ENCODE results near the gene LARGE1. TPM values are rescaled to one million over a fixed set of nuclear protein-coding genes. Genes with fewer than 3 reads are reported as not detected.

The LARGE1 gene
- total and polyA plus RNA-seq, 9 of the 15 experiments (the other 6 are each of a cell fraction or from before 2014, with no cell fraction given): 0.01 to 0.66 (median 0.14) TPM; not detected in 2

GRCh38 chr22:33666961-33667619 lies 253.2 kb downstream of the LARGE1 start:
- no peak for DNase-seq (ENCODE audit: extremely low read depth in 1 of 4, low spot score in 3 of 4)
- Histone ChIP-seq H3K4me1 (replicated peaks in 1 of 2; ENCODE audit: control insufficient read depth in 2 of 2, insufficient read depth in 2 of 2, low read length in 2 of 2) (no peaks in the 10 kb centered on the region), H3K4me3 (no peak overlapping the region), H3K9ac (ENCODE audit: insufficient read depth in 1 of 2, low read depth in 2 of 2, low read length in 2 of 2) (no peak overlapping the region), H3K9me3 (replicated peaks; ENCODE audit: control insufficient read depth, insufficient read depth, low read depth, low read length) (no peaks in the 10 kb centered on the region), H3K79me2 (ENCODE audit: control insufficient read depth, insufficient read depth, low read length) (no peaks in the 10 kb centered on the region), H2AFZ (ENCODE audit: low read depth, low read length) (no peak overlapping the region), H3K4me2 (ENCODE audit: insufficient read depth, low read length) (no peak overlapping the region), H3K27me3 (ENCODE audit: control insufficient read depth in 2 of 2, insufficient read depth in 2 of 2, low read length in 2 of 2) (no peaks in the 10 kb centered on the region), H3K36me3 (ENCODE audit: control insufficient read depth, insufficient read depth, low read length) (no peaks in the 10 kb centered on the region), H4K20me1 (replicated peaks; ENCODE audit: control insufficient read depth, insufficient read depth, low read length) (no peaks in the 10 kb centered on the region), H3K9me1 (ENCODE audit: control insufficient read depth, insufficient read depth, low read length) (no peaks in the 10 kb centered on the region), H3K27ac (ENCODE audit: extremely low read depth, low read depth, low read length) (no peak overlapping the region)
- whole genome bisulfite sequencing (ENCODE audit: insufficient coverage, low coverage, missing lambda C conversion rate): 0% methylated on average over 6 of the region's 6 CpGs
- ChIA-PET POLR2A (no interaction called here), CTCF (ENCODE audit: low intra/inter-chr PET ratio) (no interaction called here)
- ATAC-seq: no peak
- no peak for TF ChIP-seq ZZZ3 (IDR thresholded peaks at IDR 0.05)
- no peak for TF ChIP-seq PKNOX1 (IDR thresholded peaks at IDR 0.05)
- TF ChIP-seq THAP12 (CRISPR knock-in tag; IDR thresholded peaks at IDR 0.05): no peak
- no peak for TF ChIP-seq CUX1 (CRISPR knock-in tag; IDR thresholded peaks at IDR 0.05)
- no peak for TF ChIP-seq HMGXB4 (CRISPR knock-in tag; IDR thresholded peaks at IDR 0.05)
- TF ChIP-seq ZNF551 (CRISPR knock-in tag; IDR thresholded peaks at IDR 0.05): no peak
- TF ChIP-seq DLX4 (CRISPR knock-in tag; IDR thresholded peaks at IDR 0.05): no peak
- no peak for TF ChIP-seq KLF10 (CRISPR knock-in tag; IDR thresholded peaks at IDR 0.05)
- BruUV-seq (replicated peaks): no TSS peak
- in situ Hi-C loops (cut with MboI) (no loop called here), intact Hi-C loops (cut with micrococcal nuclease) (no loop called here)
- FAIRE-seq: no peak

Data from K562 (cell line).